Epithelial cell of esophagus (primary cell): Measurements from ENCODE around the gene AKAP13.

Experiments used
- DNase-seq: peaks from one replicate; pipeline ENCODE4 v3.0.0; 2010; ENCODE audit warnings: low read depth
- H3K4me3 ChIP-seq: 2 replicates; pipeline ENCODE4 v1.5.1; 2011; ENCODE audit warnings: mild to moderate bottlenecking, low read length, control low read depth
- TF ChIP-seq, protein P1 (sequence below): IDR thresholded peaks from 2 replicates; pipeline ENCODE4 v1.5.1; 2011; ENCODE audit warnings: low read depth, mild to moderate bottlenecking, low read length, control low read depth, inconsistent platforms; ENCODE audit not compliant: insufficient read depth; ENCODE audit errors: missing control alignments

Gene AKAP13

DNA sequence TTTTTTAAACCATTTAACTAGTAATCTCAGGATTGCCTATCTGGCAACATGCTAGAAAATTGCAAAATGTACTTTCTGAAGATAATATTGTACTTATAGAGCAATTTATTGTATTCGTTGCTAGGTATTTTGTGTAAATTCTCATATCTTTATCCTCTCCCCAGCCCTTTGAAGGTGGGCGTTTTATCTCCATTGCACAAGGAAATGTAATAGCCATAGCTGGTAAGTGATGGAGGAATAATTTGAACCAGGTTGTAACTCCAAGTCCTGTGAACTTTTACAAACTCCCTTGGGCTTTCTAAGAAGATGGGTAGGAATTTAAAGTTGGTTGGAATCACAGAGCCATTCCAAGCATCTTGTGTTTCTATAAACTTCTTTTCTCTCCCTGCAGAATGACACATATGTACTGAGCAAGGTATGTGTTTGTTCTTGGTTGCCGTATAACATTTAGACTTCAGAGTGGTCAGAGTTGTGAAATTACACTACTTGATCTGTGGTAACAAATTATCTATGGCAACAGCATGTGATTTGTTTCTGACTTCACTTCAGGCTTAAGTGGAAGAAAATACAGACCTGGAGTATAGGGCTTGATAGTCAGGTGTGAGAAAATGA, 170.9 kb downstream of the AKAP13 start:
- no peak for DNase-seq
- TF ChIP-seq, protein P1, sequence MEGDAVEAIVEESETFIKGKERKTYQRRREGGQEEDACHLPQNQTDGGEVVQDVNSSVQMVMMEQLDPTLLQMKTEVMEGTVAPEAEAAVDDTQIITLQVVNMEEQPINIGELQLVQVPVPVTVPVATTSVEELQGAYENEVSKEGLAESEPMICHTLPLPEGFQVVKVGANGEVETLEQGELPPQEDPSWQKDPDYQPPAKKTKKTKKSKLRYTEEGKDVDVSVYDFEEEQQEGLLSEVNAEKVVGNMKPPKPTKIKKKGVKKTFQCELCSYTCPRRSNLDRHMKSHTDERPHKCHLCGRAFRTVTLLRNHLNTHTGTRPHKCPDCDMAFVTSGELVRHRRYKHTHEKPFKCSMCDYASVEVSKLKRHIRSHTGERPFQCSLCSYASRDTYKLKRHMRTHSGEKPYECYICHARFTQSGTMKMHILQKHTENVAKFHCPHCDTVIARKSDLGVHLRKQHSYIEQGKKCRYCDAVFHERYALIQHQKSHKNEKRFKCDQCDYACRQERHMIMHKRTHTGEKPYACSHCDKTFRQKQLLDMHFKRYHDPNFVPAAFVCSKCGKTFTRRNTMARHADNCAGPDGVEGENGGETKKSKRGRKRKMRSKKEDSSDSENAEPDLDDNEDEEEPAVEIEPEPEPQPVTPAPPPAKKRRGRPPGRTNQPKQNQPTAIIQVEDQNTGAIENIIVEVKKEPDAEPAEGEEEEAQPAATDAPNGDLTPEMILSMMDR, result no peak
- H3K4me3 ChIP-seq, result no peak overlapping the region

DNA sequence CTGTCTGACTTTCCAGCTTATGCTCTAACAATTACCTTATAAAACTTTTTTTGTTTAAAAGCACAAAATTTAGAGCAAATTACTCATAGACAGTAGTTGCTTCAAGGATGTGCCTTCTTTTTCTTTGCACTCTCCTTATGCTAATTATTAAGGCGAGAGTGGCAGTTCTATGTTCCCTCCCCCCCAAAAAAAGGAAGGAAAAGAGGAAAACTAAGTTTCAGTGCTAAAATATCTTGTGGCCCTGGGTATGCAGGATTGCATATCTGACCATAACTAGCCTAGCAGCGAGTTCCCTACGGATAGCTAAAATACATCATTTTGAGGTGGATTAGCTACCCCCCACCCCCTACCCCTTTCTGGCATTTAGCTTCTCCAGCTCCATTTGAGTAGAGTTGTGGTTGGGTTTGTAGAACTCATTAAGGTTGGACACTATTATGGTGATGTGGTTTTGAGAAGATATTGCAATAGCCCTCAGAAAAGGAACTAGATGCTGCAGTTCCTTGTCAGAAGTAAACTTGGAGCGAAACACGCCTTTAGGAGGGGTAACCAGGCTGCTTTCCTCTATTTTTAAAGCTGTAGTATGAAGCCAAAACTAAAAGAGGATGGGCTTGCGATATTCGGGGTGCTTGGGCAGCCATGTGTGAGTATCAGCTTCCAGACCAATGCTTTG, 174.6 kb downstream of the AKAP13 start:
- TF ChIP-seq, protein P1, result no peak
- H3K4me3 ChIP-seq, result no peak overlapping the region
- no peak for DNase-seq

DNA sequence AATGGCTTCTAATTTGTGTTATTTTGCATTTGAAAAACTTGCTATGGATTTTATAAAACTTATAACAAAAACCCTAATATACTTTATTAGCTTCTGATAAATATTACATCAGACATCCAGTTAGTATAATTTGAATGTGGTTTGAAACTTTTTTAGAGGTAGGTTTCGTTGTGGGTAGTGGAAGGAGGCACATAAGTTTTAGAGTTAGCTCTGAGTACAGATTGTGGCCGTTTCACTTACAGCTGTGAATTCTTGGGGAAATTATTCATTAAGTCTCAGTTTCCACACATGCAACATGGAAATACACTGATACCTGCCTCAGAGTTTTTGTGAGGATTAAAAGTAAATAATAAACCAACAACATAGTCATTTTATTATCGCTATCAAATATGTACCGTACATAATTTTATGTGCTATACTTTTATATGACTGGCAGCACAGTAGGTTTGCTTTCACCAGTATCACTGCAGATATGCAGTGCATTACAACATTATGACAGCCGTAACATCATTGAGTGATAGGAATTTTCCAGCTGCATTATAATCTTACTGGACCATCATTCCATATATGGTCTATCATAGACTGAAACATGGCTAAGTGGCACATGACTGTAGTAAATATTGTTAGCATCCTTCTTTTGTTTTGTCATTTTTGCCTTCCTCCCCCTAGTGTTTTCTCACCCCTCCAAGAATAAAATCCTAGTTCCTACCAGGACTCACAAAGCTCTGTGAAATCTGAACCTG, 175.6 kb downstream of the AKAP13 start:
- no peak overlapping the region for H3K4me3 ChIP-seq
- TF ChIP-seq, protein P1, result no peak
- no peak for DNase-seq

DNA sequence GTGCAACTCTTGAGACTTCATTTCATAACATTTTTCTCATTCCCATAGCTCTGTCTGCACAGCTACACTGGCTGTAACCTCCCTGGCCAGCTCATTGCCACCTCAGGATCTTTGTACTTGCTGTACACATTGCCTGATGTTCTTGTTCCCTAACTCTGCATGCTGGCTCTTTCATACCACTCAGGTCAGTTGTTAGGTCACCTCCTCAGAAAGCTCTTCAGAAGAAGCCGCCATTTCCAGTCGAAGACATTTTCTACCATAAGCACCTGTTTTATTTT, 176.2 kb downstream of the AKAP13 start:
- DNase-seq, result no peak
- TF ChIP-seq, protein P1, result no peak
- H3K4me3 ChIP-seq, result no peak overlapping the region

DNA sequence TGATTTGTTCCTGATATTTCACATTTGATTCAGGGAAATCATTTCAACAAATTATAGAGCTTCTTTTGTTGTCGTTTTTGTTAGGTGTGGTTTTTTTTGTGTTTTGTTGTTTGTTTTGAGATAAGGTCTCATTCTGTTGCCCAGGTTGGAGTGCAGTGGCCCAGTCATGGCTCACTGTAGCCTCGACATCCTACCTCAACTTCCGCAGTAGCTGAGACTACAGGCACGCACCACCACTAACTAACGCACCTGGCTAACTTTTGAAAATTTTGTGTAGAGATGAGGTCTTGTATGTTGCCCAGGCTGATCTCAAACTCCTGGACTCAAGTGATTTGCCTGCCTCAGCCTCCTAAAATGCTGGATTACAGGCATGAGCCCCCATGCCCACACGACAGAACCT, 177.0 kb downstream of the AKAP13 start:
- no peak overlapping the region for H3K4me3 ChIP-seq
- TF ChIP-seq, protein P1, result no peak

DNA sequence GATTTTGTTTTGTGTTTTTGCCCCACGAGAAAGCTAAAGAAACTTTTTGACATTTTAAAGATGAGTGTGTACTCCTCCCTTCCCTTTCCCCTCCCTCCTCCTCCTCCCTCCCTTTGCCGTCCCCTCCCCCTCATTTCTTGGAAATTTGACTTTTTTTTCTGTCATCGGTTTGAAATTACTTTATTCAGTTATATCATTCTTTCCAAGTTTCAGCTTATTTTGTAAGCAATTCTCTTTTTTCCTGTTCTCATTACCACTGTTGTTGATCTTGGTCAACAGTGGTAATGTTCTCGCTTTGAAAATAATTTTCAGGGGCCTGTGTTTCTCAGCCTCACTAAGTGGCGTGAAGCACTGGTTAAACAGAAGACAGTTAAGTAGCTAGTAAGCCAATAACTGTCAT, 178.4 kb downstream of the AKAP13 start:
- TF ChIP-seq, protein P1, result no peak
- no peak for DNase-seq
- no peak overlapping the region for H3K4me3 ChIP-seq

More for the DNA sequence above, 177.0 kb downstream of the AKAP13 start:
- no peak for DNase-seq
